Colonic mucosa (tissue), 4 donors: ENCODE results near the gene LSM12. TPM values are rescaled to one million over a fixed set of nuclear protein-coding genes. Genes with fewer than 3 reads are reported as not detected.

Experiments used
- DNase-seq: peaks from one replicate; pipeline ENCODE4 v3.0.0-alpha.2; 2020
- H3K27ac ChIP-seq: fragments of 200-600 bp; one replicate; pipeline ENCODE4 v1.8.0; 2021
- H3K27me3 ChIP-seq: fragments of 200-600 bp; one replicate; pipeline ENCODE4 v1.8.0; 2021
- H3K36me3 ChIP-seq: fragments of 200-600 bp; one replicate; pipeline ENCODE4 v1.8.0; 2021
- H3K4me1 ChIP-seq: fragments of 200-600 bp; one replicate; pipeline ENCODE4 v1.8.0; 2021; ENCODE audit warnings: mild to moderate bottlenecking
- H3K4me3 ChIP-seq: fragments of 200-600 bp; one replicate; pipeline ENCODE4 v1.8.0; 2021
- H3K9ac ChIP-seq, 2 donors: one replicate each; pipeline ENCODE4 v1.7.0; 2013; ENCODE audit warnings: control low read depth in 2 of 2, low read depth in 2 of 2, low read length in 2 of 2
- H3K9me3 ChIP-seq: fragments of 200-600 bp; one replicate; pipeline ENCODE4 v1.8.0; 2021
- intact Hi-C: fragments of 100-400 bp; cut with DNase I; formaldehyde crosslinking; loops from one replicate; pipeline ENCODE4 v1.14.1; 2022
- total RNA-seq, 2 donors: library from RNA; stranded (reverse); fragmentation: NEBNext Ultra II Directional in 1 of 2; extraction: Animal tissue kit (Norgen Biotek cat#: 25700) in 1 of 2; gene quantifications; one replicate each; pipeline ENCODE4 v1.2.1, GENCODE V29; 2021
- TF ChIP-seq, protein P1 (sequence below): fragments of 200-600 bp; IDR thresholded peaks from one replicate; pipeline ENCODE4 v1.8.0; 2022; ENCODE audit warnings: antibody characterized with exemption, mild to moderate bottlenecking
- donor health status: healthy.
- donor health status: DM: no; HTN: no; CAD: no.
- donor health status: DM: no; HTN: no; CAD: no.

LSM12 gene
- total RNA-seq, 2 donors from 2014 or later = 60.9 to 74.3 TPM

DNA sequence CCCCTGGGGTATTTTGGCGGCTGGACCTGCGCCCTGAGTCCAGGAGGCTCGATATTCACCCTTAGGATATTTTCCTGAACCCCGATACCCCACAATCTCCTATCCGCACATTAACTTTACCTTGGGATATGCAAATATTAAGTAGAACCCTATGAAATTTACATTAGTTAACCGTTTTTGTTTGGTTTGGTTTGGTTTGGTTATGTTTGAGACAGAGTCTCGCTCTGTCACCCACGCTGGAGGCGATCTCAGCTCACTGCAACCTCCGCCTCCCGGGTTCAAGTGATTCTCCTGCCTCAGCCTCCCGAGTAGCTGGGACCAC, 71.4 kb downstream of the LSM12 start:
- Histone ChIP-seq H3K4me1 (no peaks in the 10 kb centered on the region), H3K4me3 (no peak overlapping the region), H3K27ac (no peak overlapping the region), H3K9me3 (no peaks in the 10 kb centered on the region), H3K36me3 (no peaks in the 10 kb centered on the region), H3K9ac (no peak overlapping the region), H3K27me3 (peaks cover 15% of the 10 kb centered on the region)
- intact Hi-C loops = no loop called here
- DNase-seq = no peak
- TF ChIP-seq, protein P1, sequence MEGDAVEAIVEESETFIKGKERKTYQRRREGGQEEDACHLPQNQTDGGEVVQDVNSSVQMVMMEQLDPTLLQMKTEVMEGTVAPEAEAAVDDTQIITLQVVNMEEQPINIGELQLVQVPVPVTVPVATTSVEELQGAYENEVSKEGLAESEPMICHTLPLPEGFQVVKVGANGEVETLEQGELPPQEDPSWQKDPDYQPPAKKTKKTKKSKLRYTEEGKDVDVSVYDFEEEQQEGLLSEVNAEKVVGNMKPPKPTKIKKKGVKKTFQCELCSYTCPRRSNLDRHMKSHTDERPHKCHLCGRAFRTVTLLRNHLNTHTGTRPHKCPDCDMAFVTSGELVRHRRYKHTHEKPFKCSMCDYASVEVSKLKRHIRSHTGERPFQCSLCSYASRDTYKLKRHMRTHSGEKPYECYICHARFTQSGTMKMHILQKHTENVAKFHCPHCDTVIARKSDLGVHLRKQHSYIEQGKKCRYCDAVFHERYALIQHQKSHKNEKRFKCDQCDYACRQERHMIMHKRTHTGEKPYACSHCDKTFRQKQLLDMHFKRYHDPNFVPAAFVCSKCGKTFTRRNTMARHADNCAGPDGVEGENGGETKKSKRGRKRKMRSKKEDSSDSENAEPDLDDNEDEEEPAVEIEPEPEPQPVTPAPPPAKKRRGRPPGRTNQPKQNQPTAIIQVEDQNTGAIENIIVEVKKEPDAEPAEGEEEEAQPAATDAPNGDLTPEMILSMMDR = no peak

DNA sequence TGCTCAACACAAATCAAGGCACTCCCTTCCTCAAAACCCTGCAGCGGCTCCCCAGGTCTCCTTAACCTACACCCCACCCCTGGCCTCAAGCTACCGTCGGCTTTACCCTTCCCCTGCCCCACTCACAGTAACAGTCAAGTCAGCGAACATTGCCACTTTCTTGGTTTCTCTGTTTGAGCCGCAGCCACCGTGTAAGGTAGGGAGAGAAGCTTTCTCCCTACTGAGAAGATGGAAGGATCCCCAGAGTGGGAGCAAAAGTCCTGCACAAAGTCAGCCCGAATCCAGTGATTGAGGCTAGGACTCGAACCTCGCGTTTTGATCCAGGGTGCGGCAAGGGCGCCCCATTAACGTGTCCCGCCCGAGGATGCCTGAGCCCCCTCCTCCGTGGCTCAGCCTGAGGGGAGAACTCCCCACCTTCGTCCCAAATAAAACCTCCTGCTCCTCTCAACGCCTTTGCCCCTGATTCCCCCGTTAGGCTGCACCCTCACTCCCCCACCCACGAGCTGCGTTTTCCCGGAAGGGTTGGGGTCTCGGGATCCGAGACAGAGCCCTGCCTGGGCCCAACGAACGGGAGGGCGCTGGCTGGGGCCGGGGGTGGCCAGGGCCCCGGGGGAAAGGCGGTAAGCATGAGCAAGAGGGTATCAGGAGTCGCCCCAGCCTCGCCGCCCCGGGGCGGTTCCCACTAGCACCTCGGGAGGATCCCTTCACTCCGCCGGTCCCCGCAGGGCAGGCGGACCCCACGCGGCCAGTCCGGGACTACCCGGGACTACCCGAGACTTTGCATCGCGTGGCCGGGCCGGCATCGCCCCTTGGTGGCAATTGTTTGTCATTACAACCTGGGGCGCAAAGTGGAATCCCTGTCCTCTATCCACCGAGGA, 72.0 kb downstream of the LSM12 start:
- H3K9ac ChIP-seq = no peak overlapping the region
- H3K36me3 ChIP-seq = no peaks in the 10 kb centered on the region
- H3K9me3 ChIP-seq = no peaks in the 10 kb centered on the region
- DNase-seq = peak; percentile 60
- H3K27ac ChIP-seq = no peak overlapping the region
- peaks cover 15% of the 10 kb centered on the region for H3K27me3 ChIP-seq
- intact Hi-C loops = loop anchor here (5.0 kb wide), 1 partner anchor 52 kb away; the partner anchor contains the start of gene PPY
- TF ChIP-seq, protein P1 = peak; percentile 82
- H3K4me1 ChIP-seq = no peaks in the 10 kb centered on the region
- peak overlapping the region; percentile 3 for H3K4me3 ChIP-seq

DNA sequence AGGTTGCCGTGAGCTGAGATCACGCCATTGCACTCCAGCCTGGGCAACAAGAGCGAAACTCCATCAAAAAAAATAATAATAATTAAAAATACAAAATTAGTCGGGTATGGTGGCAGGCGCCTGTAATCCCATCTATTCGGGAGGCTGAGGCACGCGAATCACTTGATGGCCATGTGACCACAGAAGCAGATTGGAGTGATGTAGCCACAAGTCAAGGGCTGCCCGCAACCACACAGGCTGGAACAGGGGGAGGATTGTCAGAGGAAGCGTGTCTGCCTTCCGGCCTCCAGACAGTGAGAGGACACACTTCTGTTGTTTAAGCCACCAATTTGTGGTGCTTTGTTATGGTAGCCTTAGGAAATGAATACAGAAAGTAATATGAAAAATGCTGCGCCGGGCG, 73.8 kb downstream of the LSM12 start:
- DNase-seq = no peak
- TF ChIP-seq, protein P1 = no peak
- Histone ChIP-seq H3K4me3 (no peak overlapping the region), H3K9me3 (no peaks in the 10 kb centered on the region), H3K9ac (no peak overlapping the region), H3K27me3 (peaks cover 20% of the 10 kb centered on the region), H3K27ac (no peak overlapping the region), H3K4me1 (no peaks in the 10 kb centered on the region), H3K36me3 (no peaks in the 10 kb centered on the region)
- intact Hi-C loops = loop anchor here (5.0 kb wide), 1 partner anchor 50 kb away; the partner anchor contains the start of gene PPY

DNA sequence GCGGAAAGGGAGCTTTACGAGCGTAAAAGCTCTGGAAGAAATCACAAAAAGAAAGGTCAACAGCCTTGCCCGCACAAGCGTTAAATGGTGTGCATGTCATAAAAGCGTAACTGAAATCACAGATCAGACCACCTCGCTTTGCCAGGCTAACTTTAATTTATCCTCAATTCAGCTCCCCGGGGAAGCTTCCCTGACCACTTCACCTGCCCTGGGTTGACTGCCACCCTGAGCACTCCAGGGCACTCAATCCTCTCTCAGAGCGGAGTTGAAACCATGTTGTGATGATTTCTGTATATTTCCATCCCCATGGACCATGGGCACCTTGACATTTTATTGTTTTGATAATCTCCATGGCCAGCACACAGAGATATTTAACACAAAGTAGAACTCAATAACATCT, 78.2 kb downstream of the LSM12 start:
- H3K4me3 ChIP-seq = no peak overlapping the region
- peaks cover 19% of the 10 kb centered on the region for H3K27me3 ChIP-seq
- intact Hi-C loops = loop anchor here (5.0 kb wide), 1 partner anchor 36 kb away; the partner anchor contains the start of gene PYY
- no peak overlapping the region for H3K9ac ChIP-seq
- no peaks in the 10 kb centered on the region for H3K36me3 ChIP-seq
- DNase-seq = no peak
- H3K9me3 ChIP-seq = no peaks in the 10 kb centered on the region
- H3K4me1 ChIP-seq = peaks cover 8% of the 10 kb centered on the region
- no peak overlapping the region for H3K27ac ChIP-seq
- TF ChIP-seq, protein P1 = no peak

DNA sequence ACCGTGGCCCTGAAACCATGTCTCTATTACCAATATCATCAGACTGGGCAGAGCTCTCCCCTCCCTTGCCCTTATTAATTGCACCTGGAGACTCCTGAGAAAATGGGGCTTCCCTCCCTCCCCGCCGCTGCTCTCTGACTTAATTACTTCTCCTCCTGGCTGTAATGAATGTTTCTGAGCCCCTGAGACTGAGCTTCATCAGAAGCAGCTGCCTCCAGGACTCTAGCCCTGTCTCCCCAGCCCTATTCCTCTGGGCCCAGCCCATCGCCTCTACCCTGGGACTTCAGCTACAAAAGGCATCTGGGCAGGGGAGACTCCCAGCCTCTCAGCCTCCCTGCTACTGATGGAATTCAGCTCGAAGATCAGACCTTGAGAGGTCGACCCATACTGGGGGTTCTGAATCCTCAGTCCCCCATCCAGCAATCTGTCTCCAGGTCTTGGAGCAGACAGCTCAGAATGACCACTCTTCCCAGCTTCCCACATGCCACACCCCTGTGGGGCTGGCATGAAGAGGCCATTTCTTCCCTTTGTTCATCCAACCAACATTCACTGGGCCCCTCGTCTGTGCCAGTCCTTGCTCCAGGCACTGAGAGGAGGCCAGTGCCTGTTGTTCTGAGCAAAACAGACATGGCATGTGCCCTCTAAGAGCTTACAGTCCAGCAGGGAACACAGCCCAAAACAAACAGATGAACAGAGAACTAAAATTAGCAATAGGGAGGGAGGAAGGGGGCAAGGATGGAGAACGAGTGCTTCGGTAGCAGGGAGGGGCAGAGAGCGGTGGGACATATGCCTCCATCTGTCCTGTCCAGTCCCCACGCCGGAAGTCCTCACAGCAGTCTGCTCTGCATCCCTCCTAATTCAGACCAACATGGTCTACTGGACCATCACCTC, 79.1 kb downstream of the LSM12 start:
- intact Hi-C loops = loop anchor here (5.0 kb wide), 1 partner anchor 35 kb away; the partner anchor contains the start of gene PYY
- no peak for DNase-seq
- no peaks in the 10 kb centered on the region for H3K36me3 ChIP-seq
- no peak overlapping the region for H3K27ac ChIP-seq
- no peaks in the 10 kb centered on the region for H3K9me3 ChIP-seq
- no peak overlapping the region for H3K9ac ChIP-seq
- TF ChIP-seq, protein P1 = no peak
- no peak overlapping the region for H3K4me3 ChIP-seq
- peaks cover 8% of the 10 kb centered on the region for H3K4me1 ChIP-seq
- peaks cover 26% of the 10 kb centered on the region for H3K27me3 ChIP-seq
